NB4 (cell line): Measurements from ENCODE around the gene ZFYVE21.

Experiments
- DNase-seq: peaks from one replicate; pipeline ENCODE4 v3.0.0; 2010; ENCODE audit warnings: low read depth
- H3K4me3 ChIP-seq: one replicate; pipeline ENCODE4 v1.5.1; 2011; ENCODE audit warnings: mild to moderate bottlenecking, low read depth, low read length, moderate library complexity
- MYC ChIP-seq: IDR thresholded peaks from 2 replicates; pipeline ENCODE4 v1.6.1; 2011; ENCODE audit warnings: low read depth, low read length
- POLR2A ChIP-seq: IDR thresholded peaks from 2 replicates; pipeline ENCODE4 v1.6.1; 2011; ENCODE audit warnings: mild to moderate bottlenecking; ENCODE audit not compliant: insufficient read length; ENCODE audit errors: extremely low read depth
- TF ChIP-seq, protein P1 (sequence below): IDR thresholded peaks from one replicate; pipeline ENCODE4 v1.5.1; 2012; ENCODE audit warnings: low read depth, low read length
- TF ChIP-seq, protein P2 (sequence below): IDR thresholded peaks from 2 replicates; pipeline ENCODE4 v1.6.1; 2011; ENCODE audit warnings: low read depth, low read length

ZFYVE21 gene

GRCh38 chr14:103731916-103732867 lies 16.6 kb downstream of the ZFYVE21 start:
- DNase-seq = no peak
- no peak for TF ChIP-seq MYC
- TF ChIP-seq, protein P1, sequence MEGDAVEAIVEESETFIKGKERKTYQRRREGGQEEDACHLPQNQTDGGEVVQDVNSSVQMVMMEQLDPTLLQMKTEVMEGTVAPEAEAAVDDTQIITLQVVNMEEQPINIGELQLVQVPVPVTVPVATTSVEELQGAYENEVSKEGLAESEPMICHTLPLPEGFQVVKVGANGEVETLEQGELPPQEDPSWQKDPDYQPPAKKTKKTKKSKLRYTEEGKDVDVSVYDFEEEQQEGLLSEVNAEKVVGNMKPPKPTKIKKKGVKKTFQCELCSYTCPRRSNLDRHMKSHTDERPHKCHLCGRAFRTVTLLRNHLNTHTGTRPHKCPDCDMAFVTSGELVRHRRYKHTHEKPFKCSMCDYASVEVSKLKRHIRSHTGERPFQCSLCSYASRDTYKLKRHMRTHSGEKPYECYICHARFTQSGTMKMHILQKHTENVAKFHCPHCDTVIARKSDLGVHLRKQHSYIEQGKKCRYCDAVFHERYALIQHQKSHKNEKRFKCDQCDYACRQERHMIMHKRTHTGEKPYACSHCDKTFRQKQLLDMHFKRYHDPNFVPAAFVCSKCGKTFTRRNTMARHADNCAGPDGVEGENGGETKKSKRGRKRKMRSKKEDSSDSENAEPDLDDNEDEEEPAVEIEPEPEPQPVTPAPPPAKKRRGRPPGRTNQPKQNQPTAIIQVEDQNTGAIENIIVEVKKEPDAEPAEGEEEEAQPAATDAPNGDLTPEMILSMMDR = no peak
- TF ChIP-seq, protein P2, sequence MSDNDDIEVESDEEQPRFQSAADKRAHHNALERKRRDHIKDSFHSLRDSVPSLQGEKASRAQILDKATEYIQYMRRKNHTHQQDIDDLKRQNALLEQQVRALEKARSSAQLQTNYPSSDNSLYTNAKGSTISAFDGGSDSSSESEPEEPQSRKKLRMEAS = no peak
- TF ChIP-seq POLR2A = no peak

GRCh38 chr14:103732868-103733620 lies 17.4 kb downstream of the ZFYVE21 start:
- H3K4me3 ChIP-seq = no peak overlapping the region
- no peak for DNase-seq
- TF ChIP-seq, protein P1 = no peak
- TF ChIP-seq, protein P2 = no peak
- TF ChIP-seq MYC (no peak), POLR2A (no peak)

More at GRCh38 chr14:103731916-103732867, 16.6 kb downstream of the ZFYVE21 start:
- no peak overlapping the region for H3K4me3 ChIP-seq

- TF ChIP-seq, protein P1 = no peak
- TF ChIP-seq POLR2A (no peak), MYC (no peak)
- TF ChIP-seq, protein P2 = no peak
- no peak overlapping the region for H3K4me3 ChIP-seq
- DNase-seq = no peak
Measured at GRCh38 chr14:103733651-103734050, 18.0 kb downstream of the ZFYVE21 start.

DNA sequence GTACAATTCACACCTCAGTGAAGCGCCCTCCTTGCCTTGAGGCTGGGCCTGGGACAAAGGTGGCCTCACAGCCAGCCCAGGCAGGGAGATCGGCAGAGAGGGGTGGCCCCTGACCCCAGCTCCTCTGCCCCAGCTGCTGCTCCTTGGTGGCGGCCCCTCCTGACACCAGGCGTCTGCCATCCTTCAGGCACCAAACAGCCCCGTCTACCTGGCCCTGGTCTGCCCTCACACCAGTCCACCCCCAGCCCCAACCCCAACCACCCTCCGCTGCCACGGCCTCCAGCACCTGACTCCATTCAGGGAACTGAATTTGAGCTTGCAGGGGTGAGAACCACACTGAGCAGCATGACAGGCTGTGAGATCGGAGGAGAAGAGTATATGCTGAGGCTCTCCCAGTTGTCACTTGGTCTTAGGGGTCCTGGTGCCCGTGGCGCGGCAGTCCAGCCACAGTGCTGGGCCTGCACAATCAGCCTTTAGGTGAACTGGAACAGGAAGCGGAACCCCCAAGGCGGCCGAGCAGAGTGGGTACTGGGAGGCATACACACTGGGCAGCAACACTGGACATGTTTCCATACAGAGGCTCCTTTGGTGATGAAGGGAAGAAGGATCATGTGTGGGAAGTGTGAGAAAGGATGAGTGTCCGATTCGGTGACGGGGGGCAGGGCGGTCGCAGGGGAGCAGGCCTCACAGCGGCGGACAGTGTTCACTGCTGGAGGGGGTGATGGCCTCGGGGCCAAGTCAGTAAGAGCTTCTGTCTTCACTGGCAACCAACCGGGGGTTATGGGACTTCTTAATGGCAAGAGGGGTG lies 18.7 kb downstream of the ZFYVE21 start:
- H3K4me3 ChIP-seq = no peak overlapping the region
- TF ChIP-seq MYC (no peak), POLR2A (no peak)
- TF ChIP-seq, protein P1 = no peak
- TF ChIP-seq, protein P2 = no peak
- no peak for DNase-seq

DNA sequence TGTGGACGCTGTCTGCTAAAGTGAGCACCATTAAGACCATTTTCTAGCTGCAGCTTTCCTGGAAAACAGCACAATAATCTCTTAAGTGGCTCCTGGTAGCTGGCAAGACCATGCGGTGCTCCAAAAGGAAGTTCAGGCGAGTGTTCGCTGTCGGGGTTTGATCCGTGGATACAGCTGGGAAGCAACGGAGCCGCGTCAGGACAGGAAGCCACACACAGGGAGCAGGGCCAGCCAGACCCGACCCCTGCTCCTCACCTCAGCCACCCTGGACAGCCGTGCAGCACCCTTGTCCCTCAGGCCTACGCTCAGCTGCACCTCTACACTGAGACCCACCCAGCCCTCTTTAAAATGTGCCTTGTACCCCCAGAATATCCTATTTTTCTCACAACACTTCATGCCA lies 19.4 kb downstream of the ZFYVE21 start:
- no peak for DNase-seq
- no peak overlapping the region for H3K4me3 ChIP-seq
- TF ChIP-seq POLR2A (no peak), MYC (no peak)
- TF ChIP-seq, protein P1 = no peak
- TF ChIP-seq, protein P2 = no peak
